Measurements from ENCODE around the gene PIK3R1. TPM values are rescaled to one million over a fixed set of nuclear protein-coding genes. Genes with fewer than 3 reads are reported as not detected.

PIK3R1 gene
- total RNA-seq, 1 experiment from 2014 or later = 1.7 TPM

GRCh38 chr5:68219161-68219816 is 3.7 kb downstream of the PIK3R1 start:
- CTCF ChIA-PET = no interaction called here
- BruUV-seq (replicated peaks) = no TSS peak
- Histone ChIP-seq H3F3A (ENCODE audit: low read length, unreplicated experiment) (no peaks in the 10 kb centered on the region), H3K4me1 (ENCODE audit: insufficient read depth, low read length) (no peaks in the 10 kb centered on the region), H3K79me2 (ENCODE audit: low read length) (no peaks in the 10 kb centered on the region), H3K9me3 (ENCODE audit: low read length) (no peaks in the 10 kb centered on the region), H3K9ac (ENCODE audit: low read length) (no peak overlapping the region), H3K27me3 (ENCODE audit: low read length) (no peaks in the 10 kb centered on the region), H3K4me2 (ENCODE audit: low read length) (no peak overlapping the region), H4K20me1 (ENCODE audit: low read length) (no peaks in the 10 kb centered on the region), H3K36me3 (ENCODE audit: low read depth, low read length) (no peaks in the 10 kb centered on the region), H3K9me2 (replicated peaks; ENCODE audit: low read length) (no peaks in the 10 kb centered on the region), H2AFZ (ENCODE audit: low read length) (no peak overlapping the region), H3K4me3 (ENCODE audit: low read length) (no peak overlapping the region), H3K27ac (ENCODE audit: low read length) (no peak overlapping the region)
- intact Hi-C loops (cut with micrococcal nuclease) = no loop called here
- DNase-seq = no peak
- TF ChIP-seq EZH2 (IDR thresholded peaks at IDR 0.05; ENCODE audit: low read length, unreplicated experiment) (no peak), EZH2phosphoT487 (IDR thresholded peaks at IDR 0.05; ENCODE audit: borderline replicate concordance, low read length) (no peak)
- TF ChIP-seq, protein P1, sequence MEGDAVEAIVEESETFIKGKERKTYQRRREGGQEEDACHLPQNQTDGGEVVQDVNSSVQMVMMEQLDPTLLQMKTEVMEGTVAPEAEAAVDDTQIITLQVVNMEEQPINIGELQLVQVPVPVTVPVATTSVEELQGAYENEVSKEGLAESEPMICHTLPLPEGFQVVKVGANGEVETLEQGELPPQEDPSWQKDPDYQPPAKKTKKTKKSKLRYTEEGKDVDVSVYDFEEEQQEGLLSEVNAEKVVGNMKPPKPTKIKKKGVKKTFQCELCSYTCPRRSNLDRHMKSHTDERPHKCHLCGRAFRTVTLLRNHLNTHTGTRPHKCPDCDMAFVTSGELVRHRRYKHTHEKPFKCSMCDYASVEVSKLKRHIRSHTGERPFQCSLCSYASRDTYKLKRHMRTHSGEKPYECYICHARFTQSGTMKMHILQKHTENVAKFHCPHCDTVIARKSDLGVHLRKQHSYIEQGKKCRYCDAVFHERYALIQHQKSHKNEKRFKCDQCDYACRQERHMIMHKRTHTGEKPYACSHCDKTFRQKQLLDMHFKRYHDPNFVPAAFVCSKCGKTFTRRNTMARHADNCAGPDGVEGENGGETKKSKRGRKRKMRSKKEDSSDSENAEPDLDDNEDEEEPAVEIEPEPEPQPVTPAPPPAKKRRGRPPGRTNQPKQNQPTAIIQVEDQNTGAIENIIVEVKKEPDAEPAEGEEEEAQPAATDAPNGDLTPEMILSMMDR (conservative IDR thresholded peaks at IDR 0.05; ENCODE audit: low read depth, low read length) = no peak
- no peak for ATAC-seq
- POLR2A ChIA-PET (ENCODE audit: unreplicated experiment) = no interaction called here

- no peak overlapping the region for H3K9ac ChIP-seq (ENCODE audit: low read length)
- H3K36me3 ChIP-seq (ENCODE audit: low read depth, low read length) = no peaks in the 10 kb centered on the region
- no peaks in the 10 kb centered on the region for H3K9me2 ChIP-seq (replicated peaks; ENCODE audit: low read length)
- DNase-seq = no peak
- H3K4me1 ChIP-seq (ENCODE audit: insufficient read depth, low read length) = no peaks in the 10 kb centered on the region
- no peaks in the 10 kb centered on the region for H3K79me2 ChIP-seq (ENCODE audit: low read length)
- no peak for ATAC-seq
- H3K4me2 ChIP-seq (ENCODE audit: low read length) = no peak overlapping the region
- no peak overlapping the region for H3K27ac ChIP-seq (ENCODE audit: low read length)
- ChIA-PET CTCF (no interaction called here), POLR2A (ENCODE audit: unreplicated experiment) (no interaction called here)
- H3K27me3 ChIP-seq (ENCODE audit: low read length) = no peaks in the 10 kb centered on the region
- H3F3A ChIP-seq (ENCODE audit: low read length, unreplicated experiment) = no peaks in the 10 kb centered on the region
- H4K20me1 ChIP-seq (ENCODE audit: low read length) = no peaks in the 10 kb centered on the region
- intact Hi-C loops (cut with micrococcal nuclease) = no loop called here
- TF ChIP-seq EZH2 (IDR thresholded peaks at IDR 0.05; ENCODE audit: low read length, unreplicated experiment) = no peak
- TF ChIP-seq EZH2phosphoT487 (IDR thresholded peaks at IDR 0.05; ENCODE audit: borderline replicate concordance, low read length) = no peak
- TF ChIP-seq, protein P1 (conservative IDR thresholded peaks at IDR 0.05; ENCODE audit: low read depth, low read length) = no peak
- H3K9me3 ChIP-seq (ENCODE audit: low read length) = no peaks in the 10 kb centered on the region
- no peak overlapping the region for H2AFZ ChIP-seq (ENCODE audit: low read length)
- BruUV-seq (replicated peaks) = no TSS peak
- no peak overlapping the region for H3K4me3 ChIP-seq (ENCODE audit: low read length)
These were observed 4.7 kb downstream of the PIK3R1 start for GRCh38 chr5:68220260-68220659.

GRCh38 chr5:68220914-68221313 is 5.4 kb downstream of the PIK3R1 start:
- Histone ChIP-seq H2AFZ (ENCODE audit: low read length) (no peak overlapping the region), H3K9ac (ENCODE audit: low read length) (no peak overlapping the region), H3K9me3 (ENCODE audit: low read length) (no peaks in the 10 kb centered on the region), H3F3A (ENCODE audit: low read length, unreplicated experiment) (no peaks in the 10 kb centered on the region), H3K4me1 (ENCODE audit: insufficient read depth, low read length) (no peaks in the 10 kb centered on the region), H3K36me3 (ENCODE audit: low read depth, low read length) (no peaks in the 10 kb centered on the region), H3K79me2 (ENCODE audit: low read length) (no peaks in the 10 kb centered on the region), H3K27ac (ENCODE audit: low read length) (no peak overlapping the region), H4K20me1 (ENCODE audit: low read length) (no peaks in the 10 kb centered on the region), H3K9me2 (replicated peaks; ENCODE audit: low read length) (no peaks in the 10 kb centered on the region), H3K27me3 (ENCODE audit: low read length) (no peaks in the 10 kb centered on the region), H3K4me2 (ENCODE audit: low read length) (no peak overlapping the region), H3K4me3 (ENCODE audit: low read length) (no peak overlapping the region)
- TF ChIP-seq EZH2phosphoT487 (IDR thresholded peaks at IDR 0.05; ENCODE audit: borderline replicate concordance, low read length) = no peak
- TF ChIP-seq EZH2 (IDR thresholded peaks at IDR 0.05; ENCODE audit: low read length, unreplicated experiment) = no peak
- TF ChIP-seq, protein P1 (conservative IDR thresholded peaks at IDR 0.05; ENCODE audit: low read depth, low read length) = no peak
- ChIA-PET POLR2A (ENCODE audit: unreplicated experiment) (no interaction called here), CTCF (no interaction called here)
- intact Hi-C loops (cut with micrococcal nuclease) = no loop called here
- ATAC-seq (no peak), DNase-seq (no peak)
- BruUV-seq (replicated peaks) = no TSS peak

Data from PC-3 (cell line).